CD4-positive, alpha-beta T cell treated with Interleukin-17A for 4 hours (primary cell): ENCODE results near the gene ASIC2.

Experiments used
- DNase-seq: peaks from one replicate; pipeline ENCODE4 v3.0.0-alpha.2; 2020; ENCODE audit warnings: mixed read lengths

ASIC2 gene

DNA sequence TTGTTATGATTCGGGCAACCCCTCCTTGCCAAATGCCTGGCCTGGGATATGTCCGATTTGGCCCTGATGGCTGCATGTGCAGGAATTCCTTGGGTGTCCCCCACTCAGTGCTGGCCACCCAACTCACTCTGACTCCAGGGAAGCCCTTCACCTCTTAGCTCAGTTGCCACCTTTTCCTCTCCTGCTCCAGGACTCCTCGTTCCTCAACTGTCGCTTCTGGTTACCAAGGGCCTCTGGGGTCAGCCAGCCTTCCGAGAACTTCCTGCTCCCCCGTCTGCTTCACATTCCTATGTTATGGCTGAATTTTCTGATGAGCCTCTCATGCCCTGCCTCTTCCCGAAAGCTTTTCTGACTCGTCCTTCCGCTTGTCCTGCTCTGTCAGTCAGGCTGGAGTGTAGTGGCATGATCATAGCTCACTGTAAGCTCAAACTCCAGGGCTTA, 237.9 kb downstream of the ASIC2 start:
- no peak for DNase-seq

DNA sequence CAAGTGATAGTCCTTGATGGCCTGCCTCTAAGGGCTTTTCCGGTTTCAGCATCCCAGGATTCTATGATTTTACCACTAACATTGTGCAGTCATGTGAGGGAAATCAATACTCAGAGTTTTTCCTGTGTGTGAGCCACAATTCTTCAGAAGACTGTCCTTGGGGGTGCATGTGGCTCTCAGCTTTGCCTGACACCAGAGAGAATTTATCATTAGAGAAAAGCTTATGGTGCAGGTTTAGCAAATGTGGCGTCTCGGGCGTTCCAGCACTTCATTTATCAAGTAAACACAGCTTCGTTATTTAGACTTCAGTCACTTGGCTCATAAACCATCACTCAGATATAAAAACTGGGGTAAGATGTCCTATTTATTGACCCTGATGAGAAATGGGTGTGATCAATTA, 238.7 kb downstream of the ASIC2 start:
- DNase-seq, result no peak

DNA sequence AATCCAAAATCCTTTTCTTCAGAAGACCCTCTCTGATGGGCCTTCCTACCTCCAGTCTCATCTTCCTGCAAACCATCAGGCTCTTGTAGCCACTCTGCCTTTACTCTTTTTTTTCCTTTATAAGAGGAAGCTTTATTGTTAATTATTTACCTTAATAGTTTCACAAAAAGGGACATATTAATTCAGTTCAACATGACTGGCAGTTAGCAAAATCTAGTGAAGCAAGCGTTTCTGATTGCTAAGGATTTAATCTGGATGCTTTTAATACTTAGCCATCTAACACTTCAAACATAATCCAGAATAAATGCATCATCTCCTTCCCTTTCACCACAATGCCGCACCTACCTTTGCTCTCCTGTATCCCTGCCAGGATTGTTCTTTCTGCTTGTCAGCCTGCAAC, 239.4 kb downstream of the ASIC2 start:
- DNase-seq, result no peak

DNA sequence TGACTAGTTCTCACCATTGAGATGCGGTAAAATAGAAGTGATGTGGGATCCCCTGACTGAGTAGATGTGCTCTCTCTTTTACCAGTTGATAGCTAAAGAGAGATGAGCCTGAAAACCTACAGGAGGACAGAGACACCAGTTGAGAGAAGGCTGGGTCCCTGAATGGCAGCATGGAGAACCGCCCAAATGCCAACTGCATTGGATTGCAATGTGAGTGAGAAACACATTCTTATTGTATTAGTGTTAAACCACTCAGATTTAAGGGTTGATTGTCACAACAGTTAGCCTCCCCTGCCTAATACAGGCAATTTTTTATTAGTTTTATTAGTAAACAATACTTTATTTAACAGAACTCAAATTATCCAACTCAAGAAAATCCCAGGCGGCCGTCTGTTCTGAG, 240.2 kb downstream of the ASIC2 start:
- DNase-seq, result no peak

DNA sequence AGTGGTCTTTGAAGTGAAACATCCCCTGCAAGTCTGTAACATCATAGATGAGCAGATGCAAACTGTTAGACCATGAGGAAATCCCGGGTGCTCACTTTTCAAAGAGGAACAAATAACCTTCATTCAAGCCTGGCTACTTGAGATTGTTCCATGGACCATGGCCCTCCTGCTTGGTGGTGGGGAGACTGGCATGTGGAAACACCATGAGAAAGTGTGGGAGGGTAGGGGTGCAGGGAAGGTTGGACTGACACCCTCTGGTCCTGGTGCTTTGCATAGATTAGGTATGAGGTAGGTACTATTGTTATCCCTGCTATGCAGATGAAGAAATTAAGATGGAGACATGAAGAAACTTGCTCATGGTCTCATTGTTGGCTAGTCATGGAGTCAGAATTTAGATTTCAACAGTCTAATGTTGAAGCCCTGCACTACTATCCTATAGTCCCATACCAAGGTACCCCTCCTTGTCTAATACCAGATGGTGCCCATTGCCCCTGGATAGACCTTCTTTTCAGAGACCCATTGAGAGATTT, 242.4 kb downstream of the ASIC2 start:
- DNase-seq, result no peak

DNA sequence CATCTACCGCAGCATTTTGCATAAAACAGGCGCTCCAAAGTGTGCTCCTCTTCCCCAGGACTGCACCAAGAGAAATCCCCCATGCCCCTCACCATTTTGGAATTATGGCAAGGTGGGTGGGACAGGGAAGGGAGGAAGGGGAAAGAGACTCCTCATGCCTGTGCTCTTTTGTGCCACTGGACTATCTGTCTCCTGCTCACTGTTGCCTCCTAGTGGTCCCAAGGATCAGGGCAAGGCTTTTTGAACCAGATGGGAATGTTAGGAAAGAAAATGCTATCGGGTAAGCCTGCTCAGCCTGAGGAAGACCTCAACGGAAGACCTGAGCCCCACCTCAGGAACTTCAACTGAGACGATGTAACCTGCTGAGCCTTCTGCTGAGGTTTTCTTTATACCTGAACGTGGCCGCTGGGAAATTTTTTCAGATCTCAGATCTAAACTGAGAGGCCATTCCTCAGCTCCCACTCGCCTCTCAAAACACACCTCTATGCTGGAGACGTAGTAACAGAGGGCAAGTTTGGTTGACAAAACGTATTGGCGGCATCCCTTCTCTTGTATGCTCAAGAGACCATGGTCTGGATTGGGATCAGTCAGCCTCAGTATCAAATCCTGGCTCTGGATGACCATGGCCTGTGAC, 243.2 kb downstream of the ASIC2 start:
- DNase-seq, result no peak

DNA sequence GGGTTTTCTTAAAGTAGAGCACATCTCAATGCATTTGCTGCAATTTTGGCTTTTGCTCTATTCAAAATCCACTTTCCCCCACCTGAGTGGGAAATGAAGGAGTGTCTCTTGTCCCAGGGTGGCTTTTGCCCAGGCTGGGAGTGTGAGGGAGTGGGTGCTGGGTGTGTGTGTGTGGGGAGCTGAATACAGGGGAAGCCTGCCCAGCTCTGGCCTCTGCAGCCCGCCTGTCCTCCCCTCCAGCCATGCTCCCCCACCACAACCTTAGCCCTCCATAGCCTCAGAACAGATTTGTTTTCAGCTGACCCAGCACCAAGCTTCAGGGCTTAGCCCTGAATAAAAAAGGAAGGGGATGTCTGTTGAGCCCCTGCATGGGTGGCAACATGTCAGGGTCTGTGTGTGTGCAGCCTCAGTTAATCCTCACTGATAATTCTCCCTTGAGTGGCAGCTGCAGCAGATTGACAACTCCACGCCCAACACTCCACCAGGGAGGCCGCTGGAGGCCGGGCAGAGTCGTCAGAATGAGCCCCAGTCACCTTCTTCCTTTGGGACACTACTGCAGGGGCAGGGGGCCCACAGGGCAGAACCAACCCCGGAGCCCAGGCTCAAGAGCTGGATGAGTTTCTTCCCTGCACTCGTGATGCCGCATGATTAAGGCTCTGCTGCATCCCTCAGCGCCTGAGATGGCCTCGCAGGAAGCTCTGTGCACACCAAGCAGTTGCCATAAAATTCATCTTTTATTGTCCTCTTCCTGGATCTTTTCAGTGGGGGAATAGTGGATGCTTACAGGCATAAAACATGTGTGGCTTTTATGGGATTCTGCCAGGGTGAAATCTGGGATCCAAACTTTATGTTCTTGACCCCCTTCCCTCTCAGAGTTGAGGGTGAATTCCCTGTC, 246.5 kb downstream of the ASIC2 start:
- DNase-seq, result no peak

DNA sequence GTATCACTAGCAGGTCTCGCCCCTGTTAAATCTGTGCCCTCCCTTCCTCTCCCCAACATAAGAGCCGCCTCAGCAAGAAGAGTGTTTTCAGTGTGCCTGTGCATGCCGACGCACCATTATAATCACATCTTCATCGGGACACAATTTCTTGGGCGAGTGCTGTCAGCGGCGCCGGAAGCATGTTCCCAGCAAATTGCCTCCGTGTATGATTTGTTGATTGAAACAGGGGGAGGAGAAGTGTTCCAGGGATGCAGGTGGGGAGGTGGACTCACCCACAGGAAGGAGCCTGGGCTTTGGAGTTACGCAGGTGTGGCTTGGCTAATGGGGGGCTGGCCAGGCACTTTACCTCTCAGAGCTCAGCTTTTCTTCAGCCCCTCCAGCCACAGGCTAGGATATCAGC, 247.9 kb downstream of the ASIC2 start:
- DNase-seq, result no peak

DNA sequence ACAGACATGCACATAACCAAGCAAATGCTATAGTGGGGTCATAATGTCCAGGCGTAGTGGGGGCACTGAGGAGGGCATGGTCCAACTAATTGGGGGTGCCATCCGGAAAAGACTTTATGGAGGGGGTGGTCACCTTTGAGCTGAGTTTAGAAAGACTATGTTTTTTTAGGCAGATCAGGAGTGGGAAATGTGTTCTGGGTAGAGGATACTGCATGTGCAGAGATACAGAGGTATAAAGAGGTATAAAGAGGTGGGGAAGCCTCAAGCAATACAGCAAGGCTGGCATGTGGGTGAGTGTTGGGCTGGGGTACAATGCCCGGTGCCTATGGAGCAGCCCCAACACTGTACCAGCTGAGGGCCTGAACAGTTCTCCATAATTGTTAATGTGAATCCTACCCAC, 248.3 kb downstream of the ASIC2 start:
- no peak for DNase-seq

DNA sequence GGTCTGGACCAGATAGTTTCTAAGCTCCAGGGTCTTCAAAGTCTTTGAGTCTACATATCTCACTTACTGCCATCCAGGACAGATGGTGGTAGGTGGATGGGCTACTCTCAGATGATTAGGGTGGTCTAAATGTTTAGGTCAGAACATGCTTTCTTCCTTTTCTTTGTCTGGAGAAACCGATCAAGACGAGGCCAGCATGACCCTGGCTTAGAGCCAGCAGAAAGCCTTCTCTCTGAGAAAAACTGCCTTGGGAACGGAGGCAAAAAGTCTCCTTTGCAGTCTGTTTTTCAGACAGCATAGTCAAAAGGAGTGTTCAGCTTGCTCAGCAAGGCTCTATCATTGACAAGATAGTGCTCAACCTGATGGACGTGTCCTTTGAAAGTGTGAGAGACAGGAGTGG, 252.6 kb downstream of the ASIC2 start:
- no peak for DNase-seq

DNA sequence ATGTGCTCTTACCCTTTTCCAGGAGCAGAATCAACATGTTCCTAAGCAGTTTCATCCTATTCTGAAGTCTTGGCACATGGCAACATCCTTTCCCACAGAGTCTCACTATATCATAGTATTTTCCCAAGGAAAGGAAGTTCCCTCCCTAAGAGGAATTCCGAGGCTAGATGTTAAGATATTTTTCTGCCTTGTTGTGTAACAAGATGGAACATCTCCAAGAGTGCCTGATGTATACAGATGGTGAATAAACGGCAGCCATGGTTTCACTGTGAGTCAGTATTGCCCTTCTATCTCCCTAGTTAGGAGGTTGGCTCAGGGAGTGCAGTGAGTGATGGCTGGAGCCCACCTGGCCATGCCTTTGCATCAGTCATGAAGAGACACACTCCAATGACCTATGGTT, 253.2 kb downstream of the ASIC2 start:
- DNase-seq, result no peak

DNA sequence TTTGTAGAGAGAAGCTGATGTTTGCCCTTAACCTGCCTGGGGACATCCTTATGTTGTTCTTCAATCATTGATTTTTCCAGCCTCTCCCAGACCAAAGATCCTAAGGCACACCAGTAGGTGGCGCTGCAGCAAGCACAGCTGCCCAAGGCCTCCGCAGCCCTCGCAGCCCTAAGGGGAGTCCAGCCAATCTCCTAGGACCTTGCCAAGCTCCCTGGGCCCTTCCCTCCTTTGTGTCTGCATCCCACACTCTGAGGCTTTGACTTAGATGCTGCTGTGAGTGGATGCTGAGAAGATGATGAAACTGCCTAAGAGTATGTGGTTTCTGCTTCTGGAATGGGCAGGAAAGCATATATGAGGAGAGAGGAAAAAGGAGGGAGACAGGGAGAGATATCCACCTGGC, 254.4 kb downstream of the ASIC2 start:
- DNase-seq, result no peak

DNA sequence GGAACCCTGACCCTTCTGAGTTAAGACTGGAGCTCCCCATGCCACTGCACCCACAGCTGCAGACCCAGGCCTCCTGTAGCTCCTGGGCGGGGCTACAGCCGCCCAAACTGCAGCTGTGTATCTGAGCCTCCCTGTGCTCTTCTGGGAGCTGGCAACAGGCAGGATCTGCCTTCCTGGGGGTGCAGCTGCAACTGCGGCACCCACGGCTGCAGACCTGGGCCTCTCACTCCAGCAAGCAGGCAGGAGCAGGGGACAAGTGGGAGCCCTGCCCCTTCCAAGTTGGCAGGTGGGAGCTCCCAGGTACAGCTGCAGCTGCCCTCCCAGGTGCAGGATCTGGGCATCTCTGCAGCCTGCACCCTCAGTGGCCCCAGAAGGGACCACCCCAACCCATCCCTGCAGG, 259.9 kb downstream of the ASIC2 start:
- DNase-seq, result no peak

DNA sequence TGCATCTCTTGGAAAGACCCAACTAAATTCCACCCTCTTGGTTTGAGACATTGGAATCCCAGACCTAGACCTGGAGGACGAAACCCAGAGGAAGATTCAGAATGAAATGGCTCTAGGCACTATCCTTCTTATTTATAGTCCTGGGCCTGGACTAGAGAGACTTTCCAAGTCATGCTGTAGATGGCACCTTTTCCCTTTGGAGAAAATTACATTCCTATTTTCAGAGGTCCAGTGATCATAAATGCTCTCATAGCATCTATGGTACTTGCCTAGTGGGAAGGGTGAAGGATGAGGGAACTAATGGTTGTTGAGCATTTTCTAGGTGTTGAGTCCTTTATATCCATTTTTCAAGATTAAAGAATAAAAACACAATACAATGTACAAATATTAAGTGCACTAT, 264.3 kb downstream of the ASIC2 start:
- no peak for DNase-seq

DNA sequence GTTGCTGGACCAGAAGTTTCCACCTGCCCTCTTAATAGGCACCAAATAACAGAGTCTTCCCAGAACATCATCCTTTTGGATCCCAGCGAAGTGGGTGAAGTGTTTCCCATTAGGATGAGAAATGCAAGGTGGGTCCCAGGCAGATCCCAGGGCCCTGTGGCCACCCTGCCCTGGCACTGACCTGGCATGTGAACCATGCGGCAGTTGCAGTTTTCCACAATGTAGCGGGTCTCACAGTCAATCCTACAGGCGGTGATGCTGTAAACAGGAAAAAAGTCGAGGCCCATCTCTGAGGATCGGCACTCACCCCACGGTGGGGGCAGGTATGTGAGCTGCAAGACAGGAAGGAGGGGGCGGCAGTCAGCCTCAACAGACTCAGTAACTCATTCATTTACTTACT, 265.0 kb downstream of the ASIC2 start:
- no peak for DNase-seq

DNA sequence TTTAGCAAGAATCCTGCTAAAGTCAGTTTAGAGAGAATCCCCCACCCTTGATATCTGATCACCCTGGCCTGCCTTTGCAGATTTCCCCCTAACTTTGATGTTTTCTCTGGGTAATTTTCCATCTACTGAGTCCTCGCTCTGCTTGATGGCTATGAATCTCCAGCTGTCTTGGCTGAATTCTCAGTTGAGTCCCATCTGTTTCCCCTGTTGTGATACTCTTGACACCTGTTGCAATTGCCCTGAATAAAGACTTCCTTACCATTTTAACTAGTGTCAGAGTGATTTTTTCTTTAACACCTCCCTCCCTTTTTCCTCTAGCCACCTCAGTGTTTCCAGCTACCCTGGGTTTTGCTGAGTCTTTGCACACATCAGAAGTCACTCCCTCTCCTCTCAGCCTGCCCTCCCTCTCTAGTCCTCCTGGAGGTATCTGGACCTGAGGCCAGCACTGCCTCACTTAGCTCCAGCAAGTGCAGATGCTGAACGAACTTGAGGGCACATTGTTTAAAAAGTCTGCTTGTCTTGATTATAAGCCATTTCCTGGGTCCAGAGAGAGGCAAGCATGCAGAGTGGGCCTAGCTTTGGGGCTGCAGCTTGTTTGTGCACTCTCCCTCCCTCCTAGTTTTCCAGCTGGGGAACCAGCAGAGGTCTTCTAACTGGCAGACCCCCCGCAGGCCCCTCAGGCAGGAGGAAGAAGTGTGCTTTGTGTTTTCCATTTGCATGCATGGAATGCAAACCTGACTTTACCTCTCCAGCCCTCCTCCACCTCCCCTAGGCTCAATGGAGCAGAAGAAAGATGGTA, 268.2 kb downstream of the ASIC2 start:
- no peak for DNase-seq

DNA sequence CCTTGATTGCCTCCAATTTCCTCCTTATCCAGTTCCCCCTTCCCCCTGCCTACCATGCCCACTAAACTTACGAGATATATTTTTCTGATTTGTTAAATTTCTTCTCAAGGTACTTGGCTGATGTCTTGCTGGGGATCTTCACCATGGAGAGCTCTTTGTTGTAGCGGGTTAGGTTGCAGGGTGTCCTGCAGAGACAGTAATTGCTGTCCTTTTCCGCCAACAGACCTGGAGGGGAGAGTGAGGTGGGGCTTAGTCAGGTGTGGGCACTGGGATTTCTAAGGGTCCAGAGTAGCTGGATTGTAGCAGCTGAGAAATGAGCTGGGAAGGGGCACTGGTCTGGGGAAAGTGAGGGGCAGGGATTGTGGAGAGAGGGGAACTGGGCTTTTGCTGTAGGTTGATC, 269.3 kb downstream of the ASIC2 start:
- DNase-seq, result no peak

DNA sequence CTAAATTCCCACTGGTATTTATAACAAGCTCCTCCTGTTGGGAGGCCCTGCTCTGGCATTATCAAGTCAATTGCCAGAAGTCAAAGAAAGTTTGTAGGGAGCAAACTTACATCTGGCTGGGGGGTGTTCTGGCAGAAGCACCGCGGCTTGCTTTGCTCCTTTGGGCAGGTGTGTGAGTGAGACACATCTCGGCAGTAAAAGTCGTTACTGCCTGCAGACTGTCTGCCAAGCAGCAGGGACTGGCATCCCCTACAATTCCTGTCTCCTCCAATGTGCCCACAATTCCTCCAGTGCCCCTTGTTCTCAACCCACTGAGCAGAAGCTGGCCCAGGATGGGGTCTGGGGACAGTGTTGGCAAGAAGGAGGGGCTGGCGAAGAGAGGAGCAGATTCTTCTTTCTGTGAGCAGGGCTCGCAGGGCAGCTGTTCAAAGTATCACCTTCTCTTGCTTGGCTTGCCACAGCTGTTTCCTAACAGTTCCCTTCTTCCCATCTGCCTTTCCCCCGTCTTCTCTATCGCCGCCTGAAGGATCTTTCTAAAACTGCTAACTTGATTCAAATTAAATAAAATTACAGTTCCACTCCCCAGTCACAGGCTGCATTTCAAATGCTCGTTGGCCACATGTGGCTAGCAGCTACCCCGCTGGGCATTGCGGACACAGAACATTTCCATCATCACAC, 271.2 kb downstream of the ASIC2 start:
- no peak for DNase-seq

DNA sequence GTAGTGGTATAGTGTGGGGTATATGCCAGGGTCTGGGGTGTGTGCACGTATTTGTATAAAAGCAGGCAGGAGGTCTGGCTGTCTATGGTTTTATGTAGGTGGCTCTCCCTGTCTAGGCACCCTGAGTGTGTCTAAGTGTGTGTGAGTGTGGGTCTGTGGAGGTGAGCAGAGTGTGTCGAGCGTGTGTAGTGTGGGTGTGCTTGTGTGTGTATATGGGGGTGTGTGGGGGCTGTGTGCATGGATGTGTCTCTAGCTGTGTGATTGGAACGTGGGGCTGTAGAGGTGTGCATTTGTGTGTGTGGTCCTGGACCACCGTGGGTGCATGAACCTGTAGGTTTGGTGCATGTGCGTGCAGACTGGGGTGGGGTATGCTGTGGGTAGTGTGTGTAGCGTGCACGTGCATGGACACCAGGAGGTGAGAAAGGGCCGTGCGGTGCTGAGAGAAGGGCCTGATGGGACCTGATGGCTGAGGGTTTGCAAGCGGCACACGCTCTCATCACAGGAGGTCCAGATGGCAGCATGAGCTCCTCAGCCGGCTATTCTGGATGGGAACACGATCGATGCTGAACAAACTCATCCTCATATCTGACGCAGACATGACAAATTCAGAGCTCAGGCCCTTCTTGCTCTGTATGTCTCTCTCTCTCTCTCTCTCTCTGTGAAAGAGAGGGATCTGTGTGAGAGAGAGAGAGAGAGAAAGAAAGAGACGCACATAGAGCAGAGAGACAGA, 273.8 kb downstream of the ASIC2 start:
- DNase-seq, result no peak

DNA sequence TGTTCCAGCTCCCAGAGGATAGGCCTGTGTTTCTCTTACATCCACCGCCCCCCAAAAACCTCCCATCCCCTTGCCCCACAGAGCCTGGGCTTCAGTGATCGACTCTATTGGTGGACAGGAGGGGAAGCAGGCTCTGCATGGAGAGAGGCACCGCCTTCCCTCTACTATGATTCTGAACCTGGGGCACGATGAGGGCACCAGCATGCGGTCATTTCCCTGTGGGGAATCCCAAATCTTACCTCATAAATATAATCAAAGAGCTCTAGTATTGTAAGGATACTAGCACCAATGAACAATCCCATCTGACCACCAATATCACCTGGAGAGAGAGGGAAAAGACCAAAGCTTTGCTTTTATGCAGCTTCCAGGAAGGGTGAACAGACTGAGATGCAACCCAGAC, 275.7 kb downstream of the ASIC2 start:
- DNase-seq, result no peak

DNA sequence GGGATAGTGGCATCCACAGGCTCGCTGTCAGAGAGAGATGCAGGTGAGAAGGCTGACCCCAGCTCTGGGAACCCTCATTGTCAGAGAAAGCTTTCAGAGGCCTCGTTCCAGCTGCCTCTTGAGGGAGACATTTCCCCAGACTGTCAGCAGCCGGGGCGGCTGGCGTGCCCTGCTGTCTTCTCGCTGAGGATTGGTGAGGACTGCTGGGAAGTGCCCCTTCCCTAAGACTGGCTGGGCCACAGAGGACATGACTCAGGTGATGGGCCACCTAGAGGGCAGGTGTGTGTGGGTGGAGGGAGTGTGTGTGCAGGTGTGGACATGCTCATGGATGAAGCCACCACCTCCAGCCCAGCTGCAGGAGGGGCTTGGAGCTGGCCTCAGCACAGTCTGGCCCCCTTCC, 276.2 kb downstream of the ASIC2 start:
- no peak for DNase-seq

DNA sequence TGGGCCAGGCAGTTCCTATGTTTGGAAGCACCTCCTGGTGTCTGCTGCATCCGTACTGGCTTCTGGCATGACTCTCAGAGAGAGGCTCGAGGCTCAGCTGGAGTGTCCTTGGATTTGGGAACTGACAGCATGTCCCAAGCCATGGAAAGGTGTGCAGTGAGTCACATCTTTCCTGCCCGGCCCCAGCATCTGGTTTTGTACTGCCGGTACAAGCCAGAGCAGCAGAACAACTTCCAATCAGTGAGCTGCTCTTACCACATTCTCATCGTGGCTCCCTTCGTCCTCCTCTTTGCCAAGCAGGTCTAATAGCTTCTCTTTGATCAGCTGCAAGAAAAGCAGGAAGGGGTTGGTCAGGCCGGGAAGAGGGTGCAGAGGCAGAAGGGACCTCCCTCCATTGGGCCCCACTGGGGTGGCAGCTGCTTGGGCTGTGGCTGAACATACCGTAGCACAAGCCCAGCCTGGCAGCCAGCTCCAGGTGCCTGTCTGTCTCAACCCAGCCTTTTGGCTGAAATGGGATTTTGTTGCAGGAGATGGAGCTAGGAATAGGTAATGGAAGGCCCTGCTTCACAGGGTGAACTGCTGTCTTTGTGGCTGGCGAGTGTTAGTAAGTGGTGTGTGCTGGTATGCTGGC, 277.3 kb downstream of the ASIC2 start:
- no peak for DNase-seq
